NCI-H2107 treated with DMSO at 0.1 percent for 48 hours (cell line): ENCODE results near the gene CORO7.

ENCODE experiments used
- DNase-seq: peaks from one replicate; lab custom pipeline; 2025; ENCODE audit not compliant: unreplicated experiment; lab: John Stamatoyannopoulos, UW

Gene CORO7

GRCh38 chr16:4385789-4386450, 30.5 kb downstream of the CORO7 start:
- DNase-seq, result no peak

- no peak for DNase-seq
Observed at GRCh38 chr16:4385066-4385788, 31.2 kb downstream of the CORO7 start.

- DNase-seq, result no peak
Observed at GRCh38 chr16:4384509-4384942, 31.9 kb downstream of the CORO7 start.

GRCh38 chr16:4383591-4384444, 32.6 kb downstream of the CORO7 start:
- DNase-seq, result no peak

- DNase-seq, result no peak
Observed at GRCh38 chr16:4382795-4383357, 33.5 kb downstream of the CORO7 start.

- DNase-seq, result no peak
Observed at GRCh38 chr16:4381935-4382794, 34.2 kb downstream of the CORO7 start.

GRCh38 chr16:4381072-4381934, 35.1 kb downstream of the CORO7 start:
- DNase-seq, result no peak

- no peak for DNase-seq
Observed at GRCh38 chr16:4380119-4381063, 36.0 kb downstream of the CORO7 start.

- DNase-seq, result no peak
Observed at GRCh38 chr16:4378999-4379690, 37.3 kb downstream of the CORO7 start.

GRCh38 chr16:4378161-4378666, 38.2 kb downstream of the CORO7 start:
- no peak for DNase-seq

GRCh38 chr16:4377573-4378154, 38.7 kb downstream of the CORO7 start:
- no peak for DNase-seq

- no peak for DNase-seq
Observed at GRCh38 chr16:4376893-4377572, 39.4 kb downstream of the CORO7 start.

- DNase-seq, result no peak
Observed at GRCh38 chr16:4376126-4376892, 40.1 kb downstream of the CORO7 start.

- DNase-seq, result no peak
Observed at GRCh38 chr16:4375717-4376116, 40.7 kb downstream of the CORO7 start.

GRCh38 chr16:4373909-4374742, 42.3 kb downstream of the CORO7 start:
- DNase-seq, result no peak
